ENCODE results near the gene BEGAIN. TPM values are rescaled to one million over a fixed set of nuclear protein-coding genes. Genes with fewer than 3 reads are reported as not detected.

Gene BEGAIN
- total and polyA plus RNA-seq, 2 donors from 2014 or later = 0.52 to 1.4 TPM

- no peak for FAIRE-seq
Observed at GRCh38 chr14:100601064-100601463, 13.8 kb upstream of the BEGAIN start.

DNA sequence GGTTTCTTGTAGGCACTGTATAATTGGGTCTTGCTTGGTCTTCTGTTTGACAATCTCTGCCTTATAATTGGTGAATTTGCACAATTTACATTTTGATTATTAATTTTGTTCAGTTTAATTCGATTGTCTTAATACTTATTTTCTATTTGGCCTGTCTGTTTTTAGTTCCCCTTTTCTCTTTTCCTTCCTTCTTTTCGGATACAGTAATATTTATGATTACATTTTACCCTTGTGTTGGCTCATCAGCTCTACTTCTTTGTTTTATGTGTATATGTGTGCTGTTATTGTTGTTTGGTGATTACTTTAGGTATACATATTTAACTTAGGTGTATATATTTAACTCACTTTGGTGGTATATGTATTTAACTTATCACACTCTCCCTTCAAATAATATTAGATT, 12.8 kb upstream of the BEGAIN start:
- TF ChIP-seq, protein P1, sequence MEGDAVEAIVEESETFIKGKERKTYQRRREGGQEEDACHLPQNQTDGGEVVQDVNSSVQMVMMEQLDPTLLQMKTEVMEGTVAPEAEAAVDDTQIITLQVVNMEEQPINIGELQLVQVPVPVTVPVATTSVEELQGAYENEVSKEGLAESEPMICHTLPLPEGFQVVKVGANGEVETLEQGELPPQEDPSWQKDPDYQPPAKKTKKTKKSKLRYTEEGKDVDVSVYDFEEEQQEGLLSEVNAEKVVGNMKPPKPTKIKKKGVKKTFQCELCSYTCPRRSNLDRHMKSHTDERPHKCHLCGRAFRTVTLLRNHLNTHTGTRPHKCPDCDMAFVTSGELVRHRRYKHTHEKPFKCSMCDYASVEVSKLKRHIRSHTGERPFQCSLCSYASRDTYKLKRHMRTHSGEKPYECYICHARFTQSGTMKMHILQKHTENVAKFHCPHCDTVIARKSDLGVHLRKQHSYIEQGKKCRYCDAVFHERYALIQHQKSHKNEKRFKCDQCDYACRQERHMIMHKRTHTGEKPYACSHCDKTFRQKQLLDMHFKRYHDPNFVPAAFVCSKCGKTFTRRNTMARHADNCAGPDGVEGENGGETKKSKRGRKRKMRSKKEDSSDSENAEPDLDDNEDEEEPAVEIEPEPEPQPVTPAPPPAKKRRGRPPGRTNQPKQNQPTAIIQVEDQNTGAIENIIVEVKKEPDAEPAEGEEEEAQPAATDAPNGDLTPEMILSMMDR (IDR thresholded peaks at IDR 0.05; ENCODE audit: borderline replicate concordance, extremely low read depth, insufficient read depth) = no peak
- peak; percentile 38 for FAIRE-seq
- no peak overlapping the region for H3K4me3 ChIP-seq (ENCODE audit: low read length in 3 of 3)
- no peaks in the 10 kb centered on the region for H3K36me3 ChIP-seq (ENCODE audit: control insufficient read depth in 2 of 3, insufficient read depth in 3 of 3, low read length in 3 of 3)
- H3K9me3 ChIP-seq (ENCODE audit: control insufficient read depth in 2 of 3, insufficient read depth in 1 of 3, low read length in 3 of 3) = peaks cover 0 to 10% (median 3%) of the 10 kb centered on the region in 3 donors
- no peaks in the 10 kb centered on the region for H3K4me1 ChIP-seq (ENCODE audit: control insufficient read depth in 2 of 3, insufficient read depth in 2 of 3, low read depth in 1 of 3, low read length in 3 of 3)
- no peak overlapping the region for H3K9ac ChIP-seq (ENCODE audit: low read length in 3 of 3)
- H3K27ac ChIP-seq (ENCODE audit: low read depth in 2 of 2, low read length in 2 of 2) = no peak overlapping the region
- no peaks in the 10 kb centered on the region for H3K27me3 ChIP-seq (ENCODE audit: control insufficient read depth, insufficient read depth, low read length)
- intact Hi-C loops (cut with DNase I) = no loop called here
- no peak for DNase-seq

More at GRCh38 chr14:100601064-100601463, 13.8 kb upstream of the BEGAIN start:
- TF ChIP-seq, protein P1 (IDR thresholded peaks at IDR 0.05; ENCODE audit: borderline replicate concordance, extremely low read depth, insufficient read depth) = no peak
- H3K36me3 ChIP-seq (ENCODE audit: control insufficient read depth in 2 of 3, insufficient read depth in 3 of 3, low read length in 3 of 3) = no peaks in the 10 kb centered on the region
- DNase-seq = no peak
- intact Hi-C loops (cut with DNase I) = no loop called here
- H3K4me3 ChIP-seq (ENCODE audit: low read length in 3 of 3) = no peak overlapping the region
- no peaks in the 10 kb centered on the region for H3K27me3 ChIP-seq (ENCODE audit: control insufficient read depth, insufficient read depth, low read length)
- H3K4me1 ChIP-seq (ENCODE audit: control insufficient read depth in 2 of 3, insufficient read depth in 2 of 3, low read depth in 1 of 3, low read length in 3 of 3) = no peaks in the 10 kb centered on the region
- no peak overlapping the region for H3K9ac ChIP-seq (ENCODE audit: low read length in 3 of 3)
- H3K27ac ChIP-seq (ENCODE audit: low read depth in 2 of 2, low read length in 2 of 2) = no peak overlapping the region
- H3K9me3 ChIP-seq (ENCODE audit: control insufficient read depth in 2 of 3, insufficient read depth in 1 of 3, low read length in 3 of 3) = peaks cover 0 to 10% (median 3%) of the 10 kb centered on the region in 3 donors

GRCh38 chr14:100594625-100594951, 7.4 kb upstream of the BEGAIN start:
- no peaks in the 10 kb centered on the region for H3K27me3 ChIP-seq (ENCODE audit: control insufficient read depth, insufficient read depth, low read length)
- H3K9ac ChIP-seq (ENCODE audit: low read length in 3 of 3) = no peak overlapping the region
- H3K4me3 ChIP-seq (ENCODE audit: low read length in 3 of 3) = no peak overlapping the region
- H3K9me3 ChIP-seq (ENCODE audit: control insufficient read depth in 2 of 3, insufficient read depth in 1 of 3, low read length in 3 of 3) = no peaks in the 10 kb centered on the region
- H3K27ac ChIP-seq (ENCODE audit: low read depth in 2 of 2, low read length in 2 of 2) = no peak overlapping the region
- FAIRE-seq (no peak), DNase-seq (peak in 2 of 5 donors; percentile 27 to 58)
- H3K4me1 ChIP-seq (ENCODE audit: control insufficient read depth in 2 of 3, insufficient read depth in 2 of 3, low read depth in 1 of 3, low read length in 3 of 3) = no peaks in the 10 kb centered on the region
- intact Hi-C loops (cut with DNase I) = no loop called here
- TF ChIP-seq, protein P1 (IDR thresholded peaks at IDR 0.05; ENCODE audit: borderline replicate concordance, extremely low read depth, insufficient read depth) = no peak
- H3K36me3 ChIP-seq (ENCODE audit: control insufficient read depth in 2 of 3, insufficient read depth in 3 of 3, low read length in 3 of 3) = no peaks in the 10 kb centered on the region

Data from kidney (tissue), 14 donors.